GM13977 (cell line): ENCODE measurements around the gene KIF4A.

ENCODE experiments used
- DNase-seq: peaks from one replicate; pipeline ENCODE4 v3.0.0; 2012; ENCODE audit warnings: low spot score
- CTCF ChIP-seq: IDR thresholded peaks from 2 replicates; pipeline ENCODE4 v1.5.1; 2012; ENCODE audit warnings: mild to moderate bottlenecking, control low read depth; ENCODE audit not compliant: insufficient read depth; ENCODE audit errors: extremely low read depth, missing control alignments
- in situ Hi-C: fragments of 300-500 bp; cut with MboI; formaldehyde crosslinking; loops from one replicate; pipeline ENCODE4 v1.12.0; 2022; ENCODE audit warnings: low sequenced_read_pairs, low pct_unique_long_range_greater_than_20kb, mixed read lengths, inconsistent platforms; ENCODE audit not compliant: unreplicated experiment

Gene KIF4A

GRCh38 chrX:70411475-70411874 lies 121.6 kb downstream of the KIF4A start:
- TF ChIP-seq CTCF = no peak
- DNase-seq = no peak
- in situ Hi-C loops = loop anchor here (25.0 kb wide), 1 partner anchor 224 kb away; the partner anchor contains the start of gene DGAT2L6

- no peak for TF ChIP-seq CTCF
- DNase-seq = no peak
- in situ Hi-C loops = loop anchor here (25.0 kb wide), 1 partner anchor 234 kb away; the partner anchor contains the start of gene DGAT2L6
Measured at GRCh38 chrX:70421618-70422017, 131.7 kb downstream of the KIF4A start.

GRCh38 chrX:70422851-70423341 lies 133.0 kb downstream of the KIF4A start, which contains the start of gene GDPD2:
Gene GDPD2 (plus strand): TSS chrX:70423314. CDS start chrX:70424985, 1,671 bp downstream.
- in situ Hi-C loops = loop anchor here (25.0 kb wide), 1 partner anchor 236 kb away; the partner anchor contains the start of gene DGAT2L6

GRCh38 chrX:70423936-70424675 lies 134.2 kb downstream of the KIF4A start:
- TF ChIP-seq CTCF = no peak
- no peak for DNase-seq
- in situ Hi-C loops = loop anchor here (25.0 kb wide), 1 partner anchor 237 kb away; the partner anchor contains the start of gene DGAT2L6

More at GRCh38 chrX:70422851-70423341, 133.0 kb downstream of the KIF4A start, which contains the start of gene GDPD2:
- TF ChIP-seq CTCF = no peak
- no peak for DNase-seq

GRCh38 chrX:70424801-70425200 lies 134.9 kb downstream of the KIF4A start:
- no peak for TF ChIP-seq CTCF
- no peak for DNase-seq
- in situ Hi-C loops = loop anchor here (25.0 kb wide), 1 partner anchor 238 kb away; the partner anchor contains the start of gene DGAT2L6

- no peak for TF ChIP-seq CTCF
- in situ Hi-C loops = no loop called here
Measured at GRCh38 chrX:70426286-70427278, 136.7 kb downstream of the KIF4A start.

More at GRCh38 chrX:70426286-70427278, 136.7 kb downstream of the KIF4A start:
- DNase-seq = no peak
